GM18951 (cell line): ENCODE results near the gene LAMC2.

Experiments
- POLR2A ChIP-seq: IDR thresholded peaks from 4 replicates; pipeline ENCODE4 v1.6.1; 2011; ENCODE audit warnings: mild to moderate bottlenecking; ENCODE audit not compliant: insufficient read length, insufficient read depth; ENCODE audit errors: extremely low read depth
- in situ Hi-C: fragments of 300-500 bp; cut with MboI; formaldehyde crosslinking; loops from one replicate; pipeline ENCODE4 v1.12.0; 2022; ENCODE audit warnings: low sequenced_read_pairs, mixed read lengths, inconsistent platforms; ENCODE audit not compliant: unreplicated experiment

Gene LAMC2

DNA sequence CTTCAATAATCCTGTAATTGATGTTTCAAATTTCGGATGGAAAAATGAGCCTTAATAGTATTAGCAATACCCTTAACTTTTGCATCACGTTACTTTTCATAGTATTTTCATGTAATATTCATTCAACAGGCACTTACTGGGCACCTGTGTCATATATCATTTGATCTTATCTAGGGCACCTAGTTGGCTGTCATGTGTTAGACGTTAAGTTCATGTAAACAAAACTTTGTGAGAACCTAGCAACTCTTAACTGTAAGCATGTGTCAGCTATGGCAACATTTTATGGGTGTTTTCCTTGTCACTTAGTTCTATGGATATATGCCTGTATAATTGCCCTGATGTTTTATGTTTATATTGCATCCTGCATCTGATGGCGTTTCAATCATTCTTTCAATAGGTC lies 777 bp downstream of the LAMC2 start:
- in situ Hi-C loops: no loop called here
- TF ChIP-seq POLR2A: no peak

DNA sequence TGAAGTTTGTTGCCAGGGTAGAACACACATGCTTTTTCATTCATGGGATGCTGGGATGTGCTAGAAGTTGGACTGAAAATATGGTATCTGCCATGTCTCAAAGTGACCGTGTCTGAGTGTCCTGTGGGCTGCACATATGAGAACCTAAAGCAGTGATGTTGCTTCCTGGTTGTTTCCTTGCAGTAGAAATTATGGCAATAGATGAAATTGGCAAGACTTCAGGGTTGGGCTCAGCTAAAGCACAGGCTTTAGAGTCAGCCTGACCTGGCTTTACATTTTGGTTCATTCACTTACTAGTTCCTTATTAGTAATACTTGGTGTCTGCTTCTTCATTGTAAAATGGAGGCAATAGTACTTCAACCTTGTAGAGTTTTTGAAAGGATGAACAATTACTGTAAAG lies 2.2 kb downstream of the LAMC2 start:
- no peak for TF ChIP-seq POLR2A
- in situ Hi-C loops: no loop called here

DNA sequence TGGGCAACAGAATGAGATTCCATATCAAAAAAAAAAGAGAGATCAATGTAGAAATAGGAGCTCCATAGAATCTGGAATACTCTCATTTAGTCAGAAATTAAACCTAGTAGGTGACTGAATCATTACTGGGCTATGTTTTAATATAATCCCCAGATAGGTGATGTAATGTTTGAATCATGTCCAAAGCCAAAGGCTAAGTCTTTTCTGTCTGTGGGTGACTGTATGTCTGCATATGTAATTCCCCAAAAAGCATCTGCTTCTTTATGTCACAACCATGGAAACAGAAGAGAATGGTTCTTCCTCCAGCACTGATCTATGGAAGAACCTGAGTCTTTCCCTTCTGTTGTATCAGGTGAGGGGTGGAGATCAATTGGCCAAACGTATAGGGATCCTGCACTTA lies 5.8 kb downstream of the LAMC2 start:
- in situ Hi-C loops: no loop called here
- TF ChIP-seq POLR2A: no peak

DNA sequence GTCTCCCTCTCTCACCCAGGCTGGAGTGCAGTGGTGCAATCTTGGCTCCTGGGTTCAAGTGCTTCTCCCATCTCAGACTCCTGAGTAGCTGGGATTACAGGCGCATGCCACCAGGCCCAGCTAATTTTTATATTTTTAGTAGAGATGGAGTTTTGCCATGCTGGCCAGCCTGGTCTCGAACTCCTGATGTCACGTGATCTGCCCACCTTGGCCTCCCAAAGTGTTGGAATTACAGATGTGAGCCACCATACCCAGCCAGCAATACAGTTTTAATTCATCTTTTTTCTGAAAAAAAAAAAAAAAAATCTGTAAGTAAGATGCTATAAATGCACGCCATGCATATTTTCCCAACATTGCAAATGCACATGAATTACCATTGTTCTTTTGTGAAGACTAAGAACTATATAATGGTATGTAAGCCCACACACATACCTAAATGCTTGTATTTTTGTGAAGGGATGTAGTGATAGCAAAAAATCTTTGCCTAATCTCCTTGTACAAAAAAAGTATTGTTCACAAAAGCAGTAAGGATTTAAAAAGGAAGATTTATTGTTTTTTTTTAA lies 8.0 kb downstream of the LAMC2 start:
- in situ Hi-C loops: no loop called here

DNA sequence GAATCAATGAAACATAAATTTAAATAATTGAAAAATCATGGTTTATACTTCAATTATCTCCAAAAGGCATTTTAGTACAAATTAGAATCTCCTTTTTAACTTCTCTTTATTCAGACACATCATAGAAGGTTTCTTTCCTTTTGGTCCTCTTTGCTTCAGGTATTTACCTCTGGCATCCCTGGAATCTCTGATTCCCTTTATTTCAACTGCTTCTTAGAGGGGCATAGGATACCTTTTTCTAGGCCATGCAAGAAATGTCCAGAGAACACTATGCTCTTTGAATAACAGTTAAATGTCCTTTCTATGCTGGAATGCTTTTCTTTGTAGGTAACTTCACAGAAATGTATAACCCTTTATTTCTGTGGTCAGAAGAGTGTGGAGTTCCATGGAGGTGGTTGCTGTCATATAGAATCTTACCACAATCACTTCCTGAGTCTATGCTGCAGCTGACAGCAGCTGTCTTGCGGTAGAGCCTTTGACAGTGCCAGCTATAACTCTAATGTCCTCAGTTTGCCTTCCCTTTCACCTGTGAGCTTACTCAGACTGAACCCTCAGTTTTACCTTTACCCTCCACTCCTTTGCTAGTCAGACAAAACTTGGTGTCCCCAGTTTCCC lies 8.6 kb downstream of the LAMC2 start:
- in situ Hi-C loops: no loop called here
- no peak for TF ChIP-seq POLR2A

More for the DNA sequence above, 8.0 kb downstream of the LAMC2 start:
- no peak for TF ChIP-seq POLR2A

DNA sequence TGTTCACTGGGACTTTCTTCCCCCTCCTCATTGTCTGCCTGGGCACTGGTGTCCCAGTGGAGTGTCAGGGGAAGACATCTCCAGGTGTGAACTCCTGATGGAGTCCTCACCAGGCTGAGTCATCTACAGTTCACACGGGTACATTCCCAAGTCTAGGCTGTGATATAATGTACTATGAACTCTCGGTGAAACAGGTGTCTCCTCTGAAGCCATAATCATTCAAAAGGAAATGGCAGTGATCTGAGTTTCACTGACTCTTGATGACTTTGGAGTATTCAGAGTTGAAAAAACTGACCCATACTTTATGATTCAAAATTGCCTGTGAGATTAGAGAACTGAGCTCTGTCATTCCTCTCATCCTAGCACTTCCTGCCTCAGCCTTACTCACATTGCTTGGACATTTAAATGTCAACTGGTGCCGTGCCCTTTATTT lies 9.1 kb downstream of the LAMC2 start:
- in situ Hi-C loops: no loop called here
- TF ChIP-seq POLR2A: no peak

DNA sequence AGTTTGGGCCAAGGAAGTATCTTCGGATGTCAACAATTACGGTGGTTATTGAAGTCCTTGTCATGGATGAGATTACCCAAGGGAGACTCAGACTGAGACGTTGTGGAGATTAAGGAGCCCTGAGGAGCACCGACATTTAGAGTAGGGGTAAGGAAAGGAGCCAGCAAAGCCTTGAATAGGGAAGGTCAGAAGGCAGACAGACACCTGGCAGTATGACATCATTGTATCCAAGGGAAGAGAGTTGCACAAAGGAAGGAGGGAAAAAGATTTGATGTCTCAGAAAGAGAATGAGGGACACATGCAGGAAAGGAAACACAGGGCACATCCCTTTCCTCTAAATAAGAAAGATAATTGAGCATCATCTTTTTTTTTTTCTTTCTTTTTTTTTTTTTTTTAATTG lies 11.7 kb downstream of the LAMC2 start:
- in situ Hi-C loops: no loop called here
- TF ChIP-seq POLR2A: no peak

DNA sequence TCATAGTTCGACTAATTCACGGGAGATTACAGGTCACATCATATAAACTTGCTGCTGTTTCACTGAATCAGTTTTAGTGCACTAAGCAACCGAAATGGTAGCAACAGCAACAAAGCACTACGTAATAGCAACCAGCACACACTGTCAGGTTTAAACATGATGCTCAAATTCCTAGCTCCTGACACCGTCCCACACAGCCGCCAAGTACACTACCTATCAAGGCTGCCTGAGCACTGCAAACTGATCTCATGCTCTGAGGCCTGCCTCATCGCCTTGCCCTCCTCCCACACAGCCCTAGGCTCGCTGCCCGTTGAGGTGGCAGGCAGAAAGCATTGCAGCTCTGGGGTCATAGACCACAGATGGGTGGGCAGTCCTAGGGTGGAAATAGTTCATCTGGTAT lies 12.4 kb downstream of the LAMC2 start:
- in situ Hi-C loops: no loop called here
- no peak for TF ChIP-seq POLR2A

DNA sequence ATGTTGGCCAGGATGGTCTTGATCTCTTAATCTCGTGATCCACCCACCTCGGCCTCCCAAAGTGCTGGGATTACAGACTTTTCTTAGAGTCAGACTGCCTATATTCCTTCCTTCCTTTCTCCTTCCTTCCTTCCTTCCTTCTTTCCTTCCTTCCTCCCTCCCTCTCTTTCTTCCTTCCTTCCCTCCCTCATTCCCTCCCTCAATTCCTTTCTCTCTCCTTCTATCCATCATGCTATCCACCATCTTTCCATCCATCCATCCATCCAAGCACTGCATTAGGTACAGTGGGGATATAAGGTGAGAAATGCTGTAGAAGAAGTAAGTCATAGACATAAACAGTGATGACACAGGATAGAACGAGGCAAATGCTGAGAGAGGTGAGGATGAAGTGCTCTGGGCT lies 13.2 kb downstream of the LAMC2 start:
- TF ChIP-seq POLR2A: no peak
- in situ Hi-C loops: no loop called here

DNA sequence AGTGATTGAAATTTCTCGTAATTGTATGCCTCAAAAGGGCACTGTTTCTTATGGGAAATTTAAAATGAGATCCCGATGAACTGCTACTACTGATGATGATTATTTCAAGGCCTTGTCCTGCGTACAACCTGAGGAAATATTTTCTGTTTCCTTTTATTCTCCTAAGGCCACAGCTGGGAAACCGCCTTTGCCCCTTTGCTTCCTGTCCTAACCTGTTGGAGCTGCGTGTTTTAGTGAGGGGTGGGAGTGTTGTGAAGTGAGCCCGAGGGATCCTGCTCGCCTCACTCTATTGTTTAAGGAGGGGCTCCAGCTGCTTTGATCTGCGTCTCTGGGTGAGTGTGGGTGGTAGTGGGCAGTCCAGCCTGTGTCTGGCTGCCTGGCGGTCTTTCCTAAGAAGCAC lies 14.4 kb downstream of the LAMC2 start:
- in situ Hi-C loops: no loop called here
- no peak for TF ChIP-seq POLR2A

DNA sequence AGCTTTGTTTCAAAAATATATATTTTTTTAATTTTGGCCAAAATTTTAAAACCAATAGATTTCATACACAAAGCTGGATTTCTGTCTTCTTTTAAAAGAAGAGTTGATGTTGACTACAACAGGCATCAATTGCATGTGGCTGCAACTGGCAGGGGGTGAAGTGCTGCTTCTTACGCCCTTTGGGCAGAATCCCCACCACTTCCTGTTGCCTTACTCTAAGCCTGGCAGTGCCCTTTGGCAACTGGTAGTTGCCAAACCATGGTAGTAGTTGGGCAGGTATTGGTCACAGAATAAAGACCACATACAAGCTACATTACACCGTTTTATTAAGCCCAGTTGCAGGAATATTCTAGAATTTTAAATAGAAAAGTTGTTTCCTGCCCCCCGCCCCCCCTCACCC lies 17.0 kb downstream of the LAMC2 start:
- in situ Hi-C loops: no loop called here

DNA sequence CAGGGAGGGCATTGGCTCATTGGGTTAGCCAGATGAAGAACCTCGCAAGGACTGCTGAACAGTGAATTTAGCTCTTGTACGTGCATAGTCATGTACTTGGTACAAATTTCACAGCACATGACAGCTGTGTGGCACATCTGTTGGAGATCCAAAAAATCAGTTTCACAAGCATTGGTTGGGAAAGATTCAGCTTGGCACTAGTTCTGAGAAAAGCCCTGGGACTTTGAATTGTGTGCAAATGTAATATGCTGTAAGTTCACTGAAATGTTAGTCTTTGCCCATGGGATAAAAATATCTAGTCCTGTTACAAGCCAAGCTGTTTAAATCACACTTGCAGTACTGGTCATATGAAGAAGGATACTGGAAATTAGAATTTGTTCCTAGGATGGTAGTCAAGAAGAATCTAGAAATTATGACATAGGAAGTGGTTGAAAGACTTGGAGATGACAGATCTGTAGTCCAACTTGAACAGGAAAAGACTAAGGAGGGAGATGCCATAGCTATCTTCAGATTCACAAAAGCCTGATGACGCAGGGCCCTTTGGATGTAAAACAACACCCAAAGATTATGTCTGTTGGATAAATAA lies 19.2 kb downstream of the LAMC2 start:
- no peak for TF ChIP-seq POLR2A
- in situ Hi-C loops: no loop called here

More for the DNA sequence above, 17.0 kb downstream of the LAMC2 start:
- no peak for TF ChIP-seq POLR2A

DNA sequence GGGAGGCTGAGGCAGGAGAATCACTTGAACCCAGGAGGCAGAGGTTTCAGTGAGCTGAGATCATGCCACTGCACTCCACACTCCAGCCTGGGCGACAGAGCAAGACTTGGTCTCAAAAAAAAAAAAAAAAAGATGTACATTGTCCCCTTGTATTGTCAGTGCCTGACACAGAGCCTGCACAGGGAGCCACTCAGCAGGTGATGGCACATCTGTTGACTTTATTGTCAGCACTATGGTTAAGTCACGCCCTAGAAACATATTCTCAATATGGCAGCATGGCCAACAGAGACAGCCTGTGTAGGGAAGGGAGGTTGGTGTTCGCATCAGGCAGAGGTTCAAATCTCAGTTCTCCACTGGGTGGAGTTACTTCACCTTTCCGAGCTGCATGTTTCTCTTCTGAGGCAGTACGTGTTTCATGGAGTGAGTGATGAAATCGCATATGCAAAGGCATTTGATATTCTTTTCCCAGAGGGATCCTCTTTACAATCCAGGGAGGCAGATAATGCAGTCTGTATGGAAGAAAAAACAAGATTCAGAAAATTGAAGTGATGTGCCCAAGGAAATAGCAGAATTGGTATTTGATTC lies 20.6 kb downstream of the LAMC2 start:
- no peak for TF ChIP-seq POLR2A
- in situ Hi-C loops: no loop called here

DNA sequence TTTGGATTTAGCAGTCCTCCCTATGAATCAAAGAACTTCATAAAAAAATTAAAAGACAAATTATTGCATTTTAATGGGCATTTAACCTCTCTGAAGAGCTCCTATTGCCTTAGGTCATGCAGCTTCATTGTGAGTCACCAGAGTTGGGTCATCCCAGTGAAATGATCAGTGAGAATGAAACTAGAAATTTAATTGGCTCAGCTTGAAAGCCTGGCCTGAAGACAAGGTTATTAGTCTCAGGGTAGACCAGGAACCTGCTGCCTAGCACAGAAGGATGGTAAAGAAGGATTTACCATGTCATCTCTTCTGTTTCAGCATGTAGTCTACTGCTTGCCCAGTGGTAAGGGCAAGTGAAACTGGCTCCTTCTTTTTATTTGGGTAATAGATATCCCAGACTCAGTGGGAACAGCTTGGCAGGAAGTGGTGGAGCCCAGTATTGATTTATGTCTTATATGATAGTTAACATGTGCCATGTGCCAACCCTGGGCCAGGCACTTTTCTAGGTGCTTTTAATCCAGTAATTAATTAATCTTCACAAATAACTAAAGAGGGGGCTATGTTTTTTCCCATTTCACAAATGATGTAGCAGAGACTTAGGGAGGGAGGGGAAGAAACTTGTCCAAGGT lies 23.6 kb downstream of the LAMC2 start:
- no peak for TF ChIP-seq POLR2A
- in situ Hi-C loops: no loop called here

DNA sequence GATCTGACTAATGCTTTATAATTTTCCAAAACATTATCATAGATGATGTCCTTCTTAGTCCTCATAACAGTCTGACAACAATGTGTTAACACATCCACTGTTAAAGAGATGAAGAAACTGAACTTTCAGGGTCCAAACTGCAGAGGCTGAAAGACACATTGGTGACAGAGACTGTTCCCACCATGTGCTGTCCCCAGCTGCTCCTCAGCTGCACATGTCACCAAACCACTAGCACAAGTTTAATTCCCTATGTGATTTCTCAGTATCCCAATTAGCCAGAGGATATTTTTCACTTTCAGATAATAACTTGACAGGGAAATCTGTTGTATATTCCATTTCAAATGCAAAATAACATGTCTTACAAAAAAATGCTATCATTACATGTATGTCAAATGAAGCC lies 24.6 kb downstream of the LAMC2 start:
- in situ Hi-C loops: no loop called here
- TF ChIP-seq POLR2A: no peak
